Measurements from ENCODE around the gene PHPT1.

GRCh38 chr9:136900556-136900955, 51.3 kb downstream of the PHPT1 start:
- no peak for TF ChIP-seq POLR2A (IDR thresholded peaks at IDR 0.05)
- TF ChIP-seq, protein P1, sequence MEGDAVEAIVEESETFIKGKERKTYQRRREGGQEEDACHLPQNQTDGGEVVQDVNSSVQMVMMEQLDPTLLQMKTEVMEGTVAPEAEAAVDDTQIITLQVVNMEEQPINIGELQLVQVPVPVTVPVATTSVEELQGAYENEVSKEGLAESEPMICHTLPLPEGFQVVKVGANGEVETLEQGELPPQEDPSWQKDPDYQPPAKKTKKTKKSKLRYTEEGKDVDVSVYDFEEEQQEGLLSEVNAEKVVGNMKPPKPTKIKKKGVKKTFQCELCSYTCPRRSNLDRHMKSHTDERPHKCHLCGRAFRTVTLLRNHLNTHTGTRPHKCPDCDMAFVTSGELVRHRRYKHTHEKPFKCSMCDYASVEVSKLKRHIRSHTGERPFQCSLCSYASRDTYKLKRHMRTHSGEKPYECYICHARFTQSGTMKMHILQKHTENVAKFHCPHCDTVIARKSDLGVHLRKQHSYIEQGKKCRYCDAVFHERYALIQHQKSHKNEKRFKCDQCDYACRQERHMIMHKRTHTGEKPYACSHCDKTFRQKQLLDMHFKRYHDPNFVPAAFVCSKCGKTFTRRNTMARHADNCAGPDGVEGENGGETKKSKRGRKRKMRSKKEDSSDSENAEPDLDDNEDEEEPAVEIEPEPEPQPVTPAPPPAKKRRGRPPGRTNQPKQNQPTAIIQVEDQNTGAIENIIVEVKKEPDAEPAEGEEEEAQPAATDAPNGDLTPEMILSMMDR (IDR thresholded peaks at IDR 0.05 in 4 of 5, conservative IDR thresholded peaks at IDR 0.05 in 1 of 5), result no peak

All from gastrocnemius medialis (tissue), 4 donors.